ENCODE measurements around the gene MARCO.

GRCh38 chr2:119029297-119029696 lies 87.3 kb downstream of the MARCO start:
- no peak for TF ChIP-seq ATF3 (IDR thresholded peaks at IDR 0.05)
- TF ChIP-seq, protein P1, sequence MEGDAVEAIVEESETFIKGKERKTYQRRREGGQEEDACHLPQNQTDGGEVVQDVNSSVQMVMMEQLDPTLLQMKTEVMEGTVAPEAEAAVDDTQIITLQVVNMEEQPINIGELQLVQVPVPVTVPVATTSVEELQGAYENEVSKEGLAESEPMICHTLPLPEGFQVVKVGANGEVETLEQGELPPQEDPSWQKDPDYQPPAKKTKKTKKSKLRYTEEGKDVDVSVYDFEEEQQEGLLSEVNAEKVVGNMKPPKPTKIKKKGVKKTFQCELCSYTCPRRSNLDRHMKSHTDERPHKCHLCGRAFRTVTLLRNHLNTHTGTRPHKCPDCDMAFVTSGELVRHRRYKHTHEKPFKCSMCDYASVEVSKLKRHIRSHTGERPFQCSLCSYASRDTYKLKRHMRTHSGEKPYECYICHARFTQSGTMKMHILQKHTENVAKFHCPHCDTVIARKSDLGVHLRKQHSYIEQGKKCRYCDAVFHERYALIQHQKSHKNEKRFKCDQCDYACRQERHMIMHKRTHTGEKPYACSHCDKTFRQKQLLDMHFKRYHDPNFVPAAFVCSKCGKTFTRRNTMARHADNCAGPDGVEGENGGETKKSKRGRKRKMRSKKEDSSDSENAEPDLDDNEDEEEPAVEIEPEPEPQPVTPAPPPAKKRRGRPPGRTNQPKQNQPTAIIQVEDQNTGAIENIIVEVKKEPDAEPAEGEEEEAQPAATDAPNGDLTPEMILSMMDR (IDR thresholded peaks at IDR 0.05 in 2 of 3, conservative IDR thresholded peaks at IDR 0.05 in 1 of 3; ENCODE audit: borderline replicate concordance in 1 of 3, insufficient read depth in 1 of 3, low read depth in 2 of 3, low read length in 2 of 3): no peak
- TF ChIP-seq MAX (IDR thresholded peaks at IDR 0.05): no peak
- TF ChIP-seq SP1 (IDR thresholded peaks at IDR 0.05; ENCODE audit: low read depth): no peak
- no peak for TF ChIP-seq EZH2 (IDR thresholded peaks at IDR 0.05)
- no peak for TF ChIP-seq EZH2phosphoT487 (IDR thresholded peaks at IDR 0.05; ENCODE audit: borderline replicate concordance)
- no peak for TF ChIP-seq POLR2A (IDR thresholded peaks at IDR 0.05; ENCODE audit: borderline replicate concordance, extremely low read depth, insufficient read depth, insufficient read length)
- TF ChIP-seq CBX3 (IDR thresholded peaks at IDR 0.05; ENCODE audit: low read depth): no peak
- TF ChIP-seq, protein P2, sequence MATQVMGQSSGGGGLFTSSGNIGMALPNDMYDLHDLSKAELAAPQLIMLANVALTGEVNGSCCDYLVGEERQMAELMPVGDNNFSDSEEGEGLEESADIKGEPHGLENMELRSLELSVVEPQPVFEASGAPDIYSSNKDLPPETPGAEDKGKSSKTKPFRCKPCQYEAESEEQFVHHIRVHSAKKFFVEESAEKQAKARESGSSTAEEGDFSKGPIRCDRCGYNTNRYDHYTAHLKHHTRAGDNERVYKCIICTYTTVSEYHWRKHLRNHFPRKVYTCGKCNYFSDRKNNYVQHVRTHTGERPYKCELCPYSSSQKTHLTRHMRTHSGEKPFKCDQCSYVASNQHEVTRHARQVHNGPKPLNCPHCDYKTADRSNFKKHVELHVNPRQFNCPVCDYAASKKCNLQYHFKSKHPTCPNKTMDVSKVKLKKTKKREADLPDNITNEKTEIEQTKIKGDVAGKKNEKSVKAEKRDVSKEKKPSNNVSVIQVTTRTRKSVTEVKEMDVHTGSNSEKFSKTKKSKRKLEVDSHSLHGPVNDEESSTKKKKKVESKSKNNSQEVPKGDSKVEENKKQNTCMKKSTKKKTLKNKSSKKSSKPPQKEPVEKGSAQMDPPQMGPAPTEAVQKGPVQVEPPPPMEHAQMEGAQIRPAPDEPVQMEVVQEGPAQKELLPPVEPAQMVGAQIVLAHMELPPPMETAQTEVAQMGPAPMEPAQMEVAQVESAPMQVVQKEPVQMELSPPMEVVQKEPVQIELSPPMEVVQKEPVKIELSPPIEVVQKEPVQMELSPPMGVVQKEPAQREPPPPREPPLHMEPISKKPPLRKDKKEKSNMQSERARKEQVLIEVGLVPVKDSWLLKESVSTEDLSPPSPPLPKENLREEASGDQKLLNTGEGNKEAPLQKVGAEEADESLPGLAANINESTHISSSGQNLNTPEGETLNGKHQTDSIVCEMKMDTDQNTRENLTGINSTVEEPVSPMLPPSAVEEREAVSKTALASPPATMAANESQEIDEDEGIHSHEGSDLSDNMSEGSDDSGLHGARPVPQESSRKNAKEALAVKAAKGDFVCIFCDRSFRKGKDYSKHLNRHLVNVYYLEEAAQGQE (IDR thresholded peaks at IDR 0.05; ENCODE audit: low read depth): no peak
- no peak for TF ChIP-seq EGR1 (IDR thresholded peaks at IDR 0.05; ENCODE audit: low read depth)
- no peak for TF ChIP-seq RAD21 (IDR thresholded peaks at IDR 0.05; ENCODE audit: low read depth)
- TF ChIP-seq YY1 (IDR thresholded peaks at IDR 0.05; ENCODE audit: extremely low read depth, insufficient replicate concordance, low read depth, low read length): no peak
- TF ChIP-seq CEBPB (IDR thresholded peaks at IDR 0.05; ENCODE audit: low read depth): no peak

Measured in HCT116 (cell line).